HL-60/S4 treated with retinoic acid at 250 ng/mL for 4 days and 3 days (cell line): Measurements from ENCODE around the gene KLF17.

ENCODE experiments used
- in situ Hi-C: fragments of 300-500 bp; cut with MboI; formaldehyde crosslinking; loops from 2 replicates; pipeline ENCODE4 v1.7.0; 2022; ENCODE audit warnings: low sequenced_read_pairs

KLF17 gene, protein sequence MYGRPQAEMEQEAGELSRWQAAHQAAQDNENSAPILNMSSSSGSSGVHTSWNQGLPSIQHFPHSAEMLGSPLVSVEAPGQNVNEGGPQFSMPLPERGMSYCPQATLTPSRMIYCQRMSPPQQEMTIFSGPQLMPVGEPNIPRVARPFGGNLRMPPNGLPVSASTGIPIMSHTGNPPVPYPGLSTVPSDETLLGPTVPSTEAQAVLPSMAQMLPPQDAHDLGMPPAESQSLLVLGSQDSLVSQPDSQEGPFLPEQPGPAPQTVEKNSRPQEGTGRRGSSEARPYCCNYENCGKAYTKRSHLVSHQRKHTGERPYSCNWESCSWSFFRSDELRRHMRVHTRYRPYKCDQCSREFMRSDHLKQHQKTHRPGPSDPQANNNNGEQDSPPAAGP

DNA sequence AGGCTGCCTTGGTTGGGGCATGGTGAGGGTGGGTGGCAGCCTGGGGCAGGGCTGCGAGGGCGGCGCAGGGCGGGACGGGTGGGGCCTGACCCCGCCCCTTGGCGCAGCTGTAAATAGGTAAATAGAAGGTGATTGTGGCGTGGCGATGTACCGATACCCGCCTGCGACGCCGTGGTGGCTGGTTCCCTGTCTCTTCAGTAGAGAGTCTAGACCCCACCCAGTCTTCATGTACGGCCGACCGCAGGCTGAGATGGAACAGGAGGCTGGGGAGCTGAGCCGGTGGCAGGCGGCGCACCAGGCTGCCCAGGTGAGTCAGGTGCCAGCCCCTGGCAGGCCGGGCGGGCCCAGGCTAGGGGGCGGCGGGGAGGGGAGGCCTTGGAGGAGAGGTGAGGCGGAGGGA is at the start of gene KLF17:
TSS of gene KLF17 (plus strand) at position 140 of the 400 bp plus-strand sequence. CDS start at position 227, 87 bp downstream.
- in situ Hi-C loops = no loop called here

DNA sequence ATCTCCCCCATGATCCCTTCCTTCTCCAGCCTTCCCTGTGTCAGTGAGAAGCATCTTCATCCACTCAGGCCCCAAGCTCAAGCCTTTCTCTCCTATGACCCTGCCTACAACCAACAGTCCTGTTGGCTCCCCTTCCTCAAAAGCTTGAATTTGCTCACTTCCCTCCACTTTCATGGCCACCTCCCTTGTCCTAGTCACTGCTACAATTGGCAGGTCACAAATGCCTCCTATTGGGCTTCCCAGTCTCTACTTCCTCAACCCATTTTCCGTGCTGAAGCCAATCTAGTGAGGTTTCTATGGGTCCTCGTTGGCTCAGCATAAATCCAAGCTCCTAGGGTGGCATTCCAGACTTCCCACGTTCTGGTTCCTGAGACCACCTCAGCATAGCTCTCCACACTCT is 47.2 kb upstream of the KLF17 start:
- in situ Hi-C loops = no loop called here

DNA sequence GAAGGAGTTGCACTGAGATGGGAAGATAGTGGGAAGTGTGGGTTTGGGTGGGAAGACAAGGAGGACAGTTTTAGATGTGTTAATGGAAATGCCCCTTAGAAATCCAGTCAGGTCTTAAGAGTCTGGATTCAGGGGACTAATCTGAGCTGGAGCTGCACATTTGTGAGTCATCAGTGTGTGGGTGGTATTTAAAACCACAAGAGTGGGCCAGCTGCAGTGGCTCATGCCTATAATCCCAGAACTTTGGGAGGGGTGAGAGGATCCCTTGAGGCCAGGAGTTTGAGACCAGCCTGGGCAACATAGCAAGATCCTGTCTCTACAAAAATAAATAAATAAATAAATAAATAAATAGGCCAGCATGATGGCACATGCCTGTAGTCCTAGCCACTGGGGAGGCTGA is 46.4 kb upstream of the KLF17 start:
- in situ Hi-C loops = no loop called here

DNA sequence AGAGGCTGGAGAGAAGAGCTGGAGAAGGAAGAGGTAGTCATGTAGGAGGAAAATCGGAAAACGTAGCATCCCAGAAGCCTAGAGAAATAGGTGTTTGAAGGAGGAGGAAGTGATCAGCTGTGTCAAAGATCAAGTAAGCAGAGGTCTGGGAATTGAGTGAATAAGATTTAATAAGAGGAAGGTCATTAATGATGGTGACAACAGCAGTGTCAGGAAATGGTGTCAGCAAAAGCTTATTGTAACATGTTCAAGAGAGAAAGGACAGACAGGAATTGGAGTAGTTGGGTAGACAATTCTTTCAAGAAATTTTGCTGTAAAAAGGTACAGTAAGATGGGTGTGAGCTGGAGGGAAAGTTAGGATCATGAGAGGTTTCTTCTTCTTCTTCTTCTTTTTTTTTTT is 45.8 kb upstream of the KLF17 start:
- in situ Hi-C loops = no loop called here

DNA sequence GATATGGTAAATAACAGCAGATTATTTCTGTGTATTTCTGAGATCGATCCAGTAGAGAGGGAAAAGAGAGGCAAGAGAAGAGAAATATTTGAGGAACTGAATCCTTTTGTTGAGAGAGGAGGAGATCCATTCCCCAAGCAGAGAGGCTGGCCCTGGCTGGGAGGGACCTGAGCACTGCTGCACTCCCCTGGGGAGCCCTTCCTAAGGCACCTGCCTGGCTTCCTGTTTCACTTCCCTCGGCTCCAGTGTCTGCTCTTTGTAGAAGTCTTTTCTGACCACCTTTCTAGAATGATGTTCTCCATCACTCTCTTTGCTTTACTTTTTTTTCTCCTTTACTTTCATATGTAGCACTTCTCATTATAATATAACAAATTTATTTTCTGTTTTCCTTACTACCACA is 45.1 kb upstream of the KLF17 start:
- in situ Hi-C loops = no loop called here

DNA sequence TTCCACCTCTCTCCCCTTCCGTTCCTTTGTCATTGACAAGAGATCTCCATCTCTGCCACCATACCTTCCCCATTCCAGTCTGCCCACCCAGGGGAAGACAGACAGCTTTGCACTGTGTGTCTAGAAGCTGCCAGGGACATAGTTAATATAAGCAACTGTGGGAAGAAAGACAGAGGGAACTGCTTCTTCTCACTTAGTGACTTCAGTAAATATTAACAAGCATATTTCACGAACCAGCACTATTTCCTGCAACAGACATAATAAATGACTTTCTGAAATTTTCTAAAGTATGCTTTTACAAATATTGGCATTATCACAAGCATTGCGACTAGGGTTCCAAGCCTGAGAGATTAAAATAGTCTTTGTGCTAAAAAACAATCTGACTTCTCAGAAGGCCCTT is 44.2 kb upstream of the KLF17 start:
- in situ Hi-C loops = no loop called here

DNA sequence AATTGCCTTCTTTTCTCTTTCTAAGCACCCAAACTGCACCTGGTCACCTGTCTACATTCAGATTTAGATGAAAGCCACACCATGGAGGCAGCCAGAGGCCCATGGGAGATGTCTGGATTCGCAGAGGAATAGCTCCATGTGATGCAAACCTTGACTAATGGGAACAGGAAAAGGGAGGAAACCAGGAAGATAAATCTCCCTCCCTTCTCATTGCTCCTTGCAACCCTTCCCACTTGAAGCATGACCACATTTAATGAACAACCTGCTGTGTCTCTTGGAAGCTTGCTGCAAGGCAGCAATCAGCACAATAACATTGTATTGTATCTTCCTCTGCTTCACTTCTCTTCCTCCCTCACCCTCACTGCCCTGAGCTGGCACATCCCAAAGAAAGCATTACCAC is 42.6 kb upstream of the KLF17 start:
- in situ Hi-C loops = no loop called here

DNA sequence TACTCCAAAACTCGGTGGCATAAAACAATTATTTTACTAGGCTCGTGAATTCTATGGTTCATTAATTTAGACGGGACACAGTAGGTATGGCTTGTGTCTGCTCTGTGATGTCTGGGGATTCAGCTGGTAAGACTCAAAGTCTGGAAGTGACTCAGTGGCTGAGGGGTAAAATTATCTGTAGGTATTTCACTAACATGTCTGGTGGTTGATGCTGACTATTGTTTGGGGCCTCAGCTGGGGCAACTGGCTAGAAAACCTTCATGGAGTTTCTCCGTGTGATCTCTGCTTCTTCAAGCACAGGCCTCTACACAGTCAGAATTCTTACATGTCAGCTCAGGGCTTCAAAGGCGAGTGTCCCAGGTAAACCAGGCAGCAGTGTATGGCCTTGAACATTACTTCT is 41.2 kb upstream of the KLF17 start:
- in situ Hi-C loops = no loop called here

DNA sequence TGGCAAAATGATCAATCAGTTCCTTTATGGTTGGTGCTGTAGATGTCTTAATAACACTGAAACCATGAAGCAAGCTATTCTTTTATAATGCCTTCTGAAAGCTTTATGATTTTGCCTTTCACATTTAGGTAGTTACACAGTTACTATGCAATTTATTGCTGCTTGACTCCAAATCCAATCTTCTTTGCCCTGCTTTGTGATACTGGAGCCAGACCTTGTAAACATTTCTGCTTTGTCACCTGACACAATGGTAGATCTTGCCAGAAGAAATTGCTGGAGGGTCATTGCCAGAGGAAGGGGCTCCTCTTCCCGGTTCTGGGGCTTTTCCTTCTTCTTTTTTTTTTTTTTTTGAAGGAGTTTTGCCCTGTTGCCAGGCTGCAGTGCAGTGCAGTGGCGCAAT is 40.5 kb upstream of the KLF17 start:
- in situ Hi-C loops = no loop called here

DNA sequence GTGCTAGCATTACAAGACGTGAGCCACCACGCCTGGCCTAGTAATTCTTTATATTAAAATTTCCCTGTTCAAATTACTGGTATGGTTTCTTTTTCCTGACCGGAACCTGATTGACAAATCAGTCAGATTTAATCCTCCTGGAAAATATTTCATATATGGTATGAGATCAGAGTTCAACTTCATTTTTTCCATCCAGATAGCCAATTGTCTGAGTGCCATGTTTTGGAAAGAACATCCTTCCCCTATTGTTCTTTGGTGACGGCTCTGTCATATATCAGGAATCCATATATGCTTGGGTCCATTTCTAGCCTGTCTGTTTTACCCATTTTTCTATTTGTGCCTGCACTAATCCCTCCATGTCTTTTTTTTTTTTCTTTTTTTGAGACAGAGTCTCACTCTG is 39.1 kb upstream of the KLF17 start:
- in situ Hi-C loops = no loop called here

DNA sequence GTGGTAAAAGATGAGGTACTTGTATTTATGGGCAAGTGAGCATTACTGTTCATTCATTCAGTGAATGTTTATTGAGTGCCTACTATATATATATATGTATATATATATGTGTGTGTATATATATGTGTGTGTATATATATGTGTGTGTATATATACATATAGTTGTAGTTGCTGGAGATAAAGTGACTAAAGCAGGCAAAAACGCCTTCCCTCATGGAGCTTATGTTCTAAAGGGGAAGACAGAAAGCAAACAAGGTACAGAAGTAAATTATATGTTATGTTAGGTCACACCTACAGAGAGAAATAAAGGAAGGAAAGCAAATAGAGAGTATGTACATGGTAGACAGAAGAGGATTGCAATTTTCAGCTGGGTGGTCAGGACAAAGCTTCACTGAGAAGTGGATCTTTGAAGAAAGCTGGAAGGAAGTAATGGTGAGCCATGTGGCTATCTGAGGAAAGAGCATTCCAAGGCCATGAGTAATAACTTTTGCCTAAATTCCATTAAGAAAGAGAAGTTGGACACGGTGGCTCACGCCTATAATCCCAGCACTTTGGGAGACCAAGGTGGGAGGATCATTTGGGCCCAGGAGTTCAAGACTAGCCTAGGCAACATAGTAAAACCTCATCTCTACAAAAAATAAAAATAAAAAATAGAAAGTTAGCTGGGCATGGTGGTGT is 33.5 kb upstream of the KLF17 start:
- in situ Hi-C loops = no loop called here

DNA sequence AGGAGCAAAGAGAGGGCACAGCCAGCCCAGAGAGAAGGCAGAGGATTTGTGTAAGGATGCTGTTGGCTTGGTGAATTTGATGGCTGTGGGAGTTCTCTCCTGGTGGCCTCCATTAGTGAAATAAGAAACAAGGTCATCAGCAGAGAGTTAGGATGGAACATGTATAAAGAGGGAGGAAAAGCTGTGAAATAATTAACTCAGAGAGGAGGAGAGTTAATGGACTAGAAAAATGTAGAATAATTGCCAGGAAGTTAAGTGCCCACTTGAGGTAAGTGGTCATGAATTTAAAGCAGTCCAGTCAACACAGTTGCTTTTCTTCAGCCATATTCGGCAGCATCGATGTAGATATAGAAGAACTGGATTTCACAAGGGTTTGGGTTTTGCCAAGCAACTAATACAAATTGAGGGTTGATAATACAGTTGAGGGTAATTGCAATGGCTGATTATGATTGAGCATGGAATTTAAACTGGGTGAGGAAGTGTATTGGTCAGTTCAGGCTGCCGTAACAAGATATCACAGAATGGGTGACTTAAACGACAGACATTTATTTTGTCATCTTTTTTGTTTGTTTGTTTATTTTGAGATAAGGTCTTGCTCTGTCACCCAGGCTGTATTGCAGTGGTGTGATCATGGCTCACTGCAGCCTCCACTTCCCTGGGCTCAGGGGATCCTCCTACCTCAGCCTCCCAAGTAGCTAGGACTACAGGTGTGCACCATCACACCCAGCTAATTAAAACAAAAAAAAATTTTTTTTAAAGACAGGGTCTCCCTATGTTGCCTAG is 31.7 kb upstream of the KLF17 start:
- in situ Hi-C loops = no loop called here

DNA sequence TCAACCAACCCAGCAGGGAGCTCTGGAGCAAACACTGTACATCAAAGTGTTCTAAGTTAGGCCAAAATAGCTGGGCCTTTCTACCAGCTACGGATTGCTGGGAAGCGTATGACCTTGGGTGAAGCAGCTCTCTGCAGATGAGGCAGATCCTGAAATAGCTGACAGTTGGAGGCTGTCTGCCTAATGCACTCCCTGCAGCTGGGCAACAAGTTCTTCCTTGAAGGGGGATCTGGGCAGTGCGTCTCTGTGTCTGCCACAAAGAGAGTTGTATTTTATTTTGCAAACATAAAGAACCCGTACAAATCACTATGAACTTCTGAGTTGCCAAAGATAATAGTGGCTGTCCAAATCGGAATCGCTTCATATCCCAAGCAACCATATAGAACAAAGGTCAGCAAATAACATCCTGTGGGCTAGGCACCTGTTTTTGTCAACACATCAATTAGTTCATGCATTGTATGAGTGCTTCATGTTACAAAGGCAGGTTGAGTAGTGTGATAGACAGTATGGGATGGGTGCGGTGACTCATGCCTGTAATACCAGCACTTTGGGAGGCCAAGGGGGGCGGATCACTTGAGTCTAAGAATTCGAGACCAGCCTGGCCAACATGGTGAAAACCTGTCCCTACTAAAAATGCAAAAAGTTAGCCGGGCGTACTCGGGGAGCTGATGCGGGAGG is 29.1 kb upstream of the KLF17 start:
- in situ Hi-C loops = no loop called here

DNA sequence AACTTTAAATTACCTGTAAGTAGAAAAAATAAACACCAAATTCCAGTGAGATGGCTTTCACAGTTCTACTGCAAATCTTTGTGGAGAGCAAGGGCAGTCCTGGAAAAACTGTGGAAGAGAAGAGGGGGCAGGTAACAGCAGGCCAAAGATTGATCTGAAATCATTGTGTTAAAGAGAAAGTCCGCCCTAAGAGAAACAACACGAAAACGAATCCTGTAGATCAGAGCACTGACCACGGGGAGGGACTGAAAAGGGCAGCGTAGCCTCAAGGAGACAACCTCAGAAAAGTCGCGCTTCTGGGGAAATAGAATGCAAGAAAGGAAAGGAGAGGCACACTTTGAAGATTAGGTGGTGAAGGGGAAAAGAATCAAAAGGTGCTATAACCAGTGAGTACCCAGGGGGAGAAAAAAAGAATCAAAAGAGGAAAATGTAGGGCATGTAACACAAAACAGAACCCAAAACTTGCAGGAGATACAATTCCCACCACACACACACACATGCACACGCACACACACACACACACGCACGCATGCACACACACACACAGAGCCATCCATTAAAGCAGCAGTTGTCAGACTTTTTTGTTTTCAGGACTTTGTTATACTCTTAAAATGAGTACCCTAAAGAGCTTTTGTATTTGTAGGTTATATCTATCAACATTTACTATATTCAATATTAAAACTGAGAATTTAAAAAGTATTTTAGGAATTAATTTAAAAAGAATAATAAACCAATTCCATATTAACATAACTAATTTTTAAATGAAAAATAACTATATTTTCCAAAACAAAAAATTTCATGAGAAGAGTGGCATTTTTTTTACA is 28.0 kb upstream of the KLF17 start:
- in situ Hi-C loops = no loop called here

DNA sequence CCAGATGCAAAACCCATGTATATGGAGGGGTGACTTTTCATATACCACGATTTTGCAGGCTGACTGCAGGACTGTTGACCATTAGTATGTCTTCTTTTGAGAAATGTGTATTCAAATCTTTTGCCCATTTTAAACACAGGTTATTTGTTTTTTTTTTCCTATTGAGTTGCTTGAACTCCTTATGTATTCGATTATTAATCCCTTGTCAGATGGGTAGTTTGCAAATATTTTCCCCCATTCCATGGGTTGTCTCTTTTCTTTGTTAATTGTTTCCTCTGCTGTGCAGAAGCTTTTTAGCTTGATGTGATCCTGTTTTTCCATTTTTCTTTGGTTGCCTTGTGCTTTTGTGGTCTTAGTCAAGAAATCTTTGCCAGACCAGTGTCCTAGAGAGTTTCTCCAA is 24.6 kb upstream of the KLF17 start:
- in situ Hi-C loops = no loop called here

DNA sequence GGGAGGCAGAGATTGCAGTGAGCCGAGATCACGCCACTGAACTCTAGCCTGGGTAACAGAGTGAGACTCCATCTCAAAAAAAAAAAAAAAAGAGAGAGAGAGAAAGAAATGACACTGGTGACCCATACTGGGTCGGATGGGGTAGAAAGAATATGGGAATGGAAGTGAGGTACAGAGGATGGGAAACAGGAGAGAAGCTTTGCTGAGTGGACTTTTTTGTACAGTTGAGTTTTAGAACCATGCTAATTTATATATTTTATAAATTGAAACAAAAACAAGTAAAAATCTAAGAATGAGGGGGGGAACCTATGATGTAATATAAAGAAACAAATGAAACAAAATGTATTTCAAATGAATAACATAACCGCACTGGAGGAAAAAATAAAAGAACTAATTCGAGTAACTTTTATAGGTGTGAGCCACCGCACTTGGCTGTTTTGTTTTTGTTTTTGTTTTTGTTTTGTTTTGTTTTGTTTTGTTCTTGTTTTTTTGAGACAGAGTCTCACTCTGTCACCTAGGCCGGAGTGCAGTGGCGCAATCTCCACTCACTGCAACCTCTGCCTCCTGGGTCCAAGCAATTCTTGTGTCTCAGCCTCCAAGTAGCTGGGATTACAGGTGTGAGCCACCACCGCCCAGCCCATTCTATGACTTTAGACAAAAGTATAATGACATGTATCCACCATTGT is 18.3 kb upstream of the KLF17 start:
- in situ Hi-C loops = no loop called here

DNA sequence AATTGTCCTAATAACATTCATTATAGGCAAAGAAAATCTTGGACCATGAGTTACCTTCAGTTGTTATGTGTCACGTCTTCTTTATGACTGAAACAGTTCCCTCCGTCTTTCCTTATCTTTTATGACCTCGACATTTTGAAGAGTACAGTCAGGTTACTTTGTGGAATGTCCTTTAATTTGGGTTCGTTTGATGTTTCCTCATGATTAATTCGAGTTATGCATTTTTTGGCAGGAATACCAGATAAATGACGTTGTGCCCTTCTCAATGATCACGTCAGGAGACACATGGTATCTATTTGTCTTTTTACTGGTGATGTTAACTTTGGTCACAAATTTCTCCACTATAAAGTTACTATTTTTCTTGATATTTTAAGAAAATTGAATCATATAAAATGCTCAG is 17.3 kb upstream of the KLF17 start:
- in situ Hi-C loops = no loop called here

DNA sequence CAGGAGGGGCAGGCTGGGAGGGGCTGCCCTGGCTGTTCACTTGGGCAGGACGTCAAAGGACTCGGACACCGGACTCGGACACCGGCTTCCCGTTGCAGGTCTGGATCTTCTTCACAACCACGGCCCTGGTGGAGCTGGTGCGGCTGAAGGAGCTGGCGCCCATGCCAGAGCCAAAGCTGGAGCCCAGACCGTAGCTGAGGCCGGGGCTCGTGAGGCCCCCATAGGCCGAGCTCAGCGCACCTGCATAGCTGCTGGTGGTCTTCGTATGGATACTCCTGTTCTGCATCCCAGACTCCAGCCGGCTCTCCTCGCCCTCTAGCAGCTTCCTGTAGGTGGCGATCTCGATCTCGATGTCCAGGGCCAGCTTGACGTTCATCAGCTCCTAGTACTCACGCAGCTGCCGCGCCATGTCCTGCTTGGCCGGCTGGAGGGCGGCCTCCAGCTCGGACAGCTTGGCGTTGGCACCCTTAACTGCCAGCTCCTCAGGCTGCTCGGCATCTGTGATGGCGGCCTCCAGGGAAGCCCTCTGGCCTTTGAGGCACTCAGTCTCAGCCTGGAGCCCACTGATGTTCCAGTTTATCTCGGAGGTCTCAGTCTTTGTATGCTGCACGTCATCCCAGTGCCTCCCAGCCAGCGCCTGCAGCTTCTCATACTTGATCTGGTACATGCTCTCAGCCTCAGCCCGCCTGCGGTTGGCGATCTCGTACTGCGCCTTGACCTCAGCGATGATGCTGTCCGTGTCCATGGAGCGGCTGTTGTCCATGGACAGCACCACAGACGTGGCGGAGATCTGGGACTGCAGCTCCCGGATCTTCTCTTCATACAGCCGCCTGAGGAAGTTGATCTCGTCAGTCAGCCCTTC is 15.1 kb upstream of the KLF17 start:
- in situ Hi-C loops = no loop called here

DNA sequence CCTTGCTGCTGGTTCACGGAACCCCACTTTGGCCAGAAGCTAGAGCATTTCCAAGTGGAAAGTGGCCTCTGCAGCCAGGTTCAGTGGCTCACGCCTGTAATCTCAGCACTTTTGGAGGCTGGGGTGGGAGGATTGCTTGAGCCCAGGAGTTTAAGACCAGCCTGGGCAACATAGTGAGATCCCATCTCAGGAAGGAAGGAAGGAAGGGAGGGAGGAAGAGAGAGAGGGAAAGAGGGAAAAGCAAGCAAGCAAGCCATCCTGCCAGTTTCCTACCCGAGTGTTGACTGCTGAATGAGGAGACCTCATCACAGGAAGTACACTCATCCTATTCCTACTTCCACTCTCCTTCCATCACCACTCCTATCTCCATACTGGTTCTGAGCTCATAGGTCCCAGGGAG is 12.8 kb upstream of the KLF17 start:
- in situ Hi-C loops = no loop called here
